ENCODE results near the gene GTF2I. TPM values are rescaled to one million over a fixed set of nuclear protein-coding genes. Genes with fewer than 3 reads are reported as not detected.
"Not testable (repeated sequence)": the region's sequence is repeated elsewhere in the genome, so short reads cannot be mapped to it uniquely, and the experiment has no call there.

The GTF2I gene
- total and polyA plus RNA-seq, 8 donors, result 220 to 441 (median 380) TPM

DNA sequence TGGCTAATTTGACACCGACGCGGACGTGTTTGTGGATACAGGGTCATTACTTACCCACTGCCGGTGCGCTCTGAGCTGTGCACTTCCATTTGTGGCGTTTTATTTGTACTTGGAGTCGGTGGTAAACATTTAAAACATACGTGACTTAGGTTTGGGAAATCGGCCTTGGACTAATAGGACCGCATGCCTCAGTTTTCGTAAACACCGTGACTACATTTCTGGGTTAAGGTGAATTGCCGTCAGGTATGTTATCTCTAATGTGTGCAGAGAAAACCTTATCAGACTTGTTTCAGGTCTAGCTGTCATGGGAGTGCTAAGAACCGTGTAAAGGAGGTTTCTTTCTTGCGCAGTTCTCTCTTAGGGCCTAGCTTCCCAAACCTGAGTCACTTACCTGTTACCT is 64.6 kb downstream of the GTF2I start:
- H3K9me3 ChIP-seq, result no peaks in the 10 kb centered on the region
- peaks cover 4 to 53% of the 10 kb centered on the region in 2 donors for H3K36me3 ChIP-seq
- no peaks in the 10 kb centered on the region for H3K4me1 ChIP-seq
- no peak overlapping the region for H3K27ac ChIP-seq
- no peaks in the 10 kb centered on the region for H3K27me3 ChIP-seq
- intact Hi-C loops (cut with DNase I), result no loop called here
- ATAC-seq (no peak), DNase-seq (no peak)
- no peak overlapping the region for H3K4me3 ChIP-seq
- TF ChIP-seq, protein P1, sequence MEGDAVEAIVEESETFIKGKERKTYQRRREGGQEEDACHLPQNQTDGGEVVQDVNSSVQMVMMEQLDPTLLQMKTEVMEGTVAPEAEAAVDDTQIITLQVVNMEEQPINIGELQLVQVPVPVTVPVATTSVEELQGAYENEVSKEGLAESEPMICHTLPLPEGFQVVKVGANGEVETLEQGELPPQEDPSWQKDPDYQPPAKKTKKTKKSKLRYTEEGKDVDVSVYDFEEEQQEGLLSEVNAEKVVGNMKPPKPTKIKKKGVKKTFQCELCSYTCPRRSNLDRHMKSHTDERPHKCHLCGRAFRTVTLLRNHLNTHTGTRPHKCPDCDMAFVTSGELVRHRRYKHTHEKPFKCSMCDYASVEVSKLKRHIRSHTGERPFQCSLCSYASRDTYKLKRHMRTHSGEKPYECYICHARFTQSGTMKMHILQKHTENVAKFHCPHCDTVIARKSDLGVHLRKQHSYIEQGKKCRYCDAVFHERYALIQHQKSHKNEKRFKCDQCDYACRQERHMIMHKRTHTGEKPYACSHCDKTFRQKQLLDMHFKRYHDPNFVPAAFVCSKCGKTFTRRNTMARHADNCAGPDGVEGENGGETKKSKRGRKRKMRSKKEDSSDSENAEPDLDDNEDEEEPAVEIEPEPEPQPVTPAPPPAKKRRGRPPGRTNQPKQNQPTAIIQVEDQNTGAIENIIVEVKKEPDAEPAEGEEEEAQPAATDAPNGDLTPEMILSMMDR (IDR thresholded peaks at IDR 0.05), result no peak

DNA sequence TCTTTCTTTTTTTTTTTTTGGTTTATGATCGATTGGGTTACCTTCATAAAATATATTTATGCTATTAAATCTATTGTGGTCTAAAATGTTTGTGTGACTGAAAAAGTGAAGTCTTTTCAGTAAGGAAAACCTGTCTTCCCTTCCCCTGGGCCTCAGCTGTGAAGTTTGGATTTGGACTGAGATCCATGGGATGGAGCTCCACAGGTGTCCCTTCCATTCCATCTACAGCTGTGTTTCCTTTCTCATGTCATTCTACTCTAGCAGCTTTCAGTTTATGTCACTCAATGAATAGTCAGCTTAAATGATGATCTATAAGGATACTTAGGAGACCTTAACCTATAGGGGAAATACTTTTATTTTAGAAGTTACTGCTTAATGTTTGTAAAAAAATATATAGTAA is 68.3 kb downstream of the GTF2I start:
- Histone ChIP-seq H3K4me1 (no peaks in the 10 kb centered on the region), H3K36me3 (peaks cover 4 to 27% of the 10 kb centered on the region in 2 donors), H3K27ac (no peak overlapping the region), H3K27me3 (no peaks in the 10 kb centered on the region), H3K9me3 (no peaks in the 10 kb centered on the region), H3K4me3 (no peak overlapping the region)
- intact Hi-C loops (cut with DNase I), result no loop called here
- TF ChIP-seq, protein P1 (IDR thresholded peaks at IDR 0.05), result no peak
- ATAC-seq (no peak), DNase-seq (no peak)

DNA sequence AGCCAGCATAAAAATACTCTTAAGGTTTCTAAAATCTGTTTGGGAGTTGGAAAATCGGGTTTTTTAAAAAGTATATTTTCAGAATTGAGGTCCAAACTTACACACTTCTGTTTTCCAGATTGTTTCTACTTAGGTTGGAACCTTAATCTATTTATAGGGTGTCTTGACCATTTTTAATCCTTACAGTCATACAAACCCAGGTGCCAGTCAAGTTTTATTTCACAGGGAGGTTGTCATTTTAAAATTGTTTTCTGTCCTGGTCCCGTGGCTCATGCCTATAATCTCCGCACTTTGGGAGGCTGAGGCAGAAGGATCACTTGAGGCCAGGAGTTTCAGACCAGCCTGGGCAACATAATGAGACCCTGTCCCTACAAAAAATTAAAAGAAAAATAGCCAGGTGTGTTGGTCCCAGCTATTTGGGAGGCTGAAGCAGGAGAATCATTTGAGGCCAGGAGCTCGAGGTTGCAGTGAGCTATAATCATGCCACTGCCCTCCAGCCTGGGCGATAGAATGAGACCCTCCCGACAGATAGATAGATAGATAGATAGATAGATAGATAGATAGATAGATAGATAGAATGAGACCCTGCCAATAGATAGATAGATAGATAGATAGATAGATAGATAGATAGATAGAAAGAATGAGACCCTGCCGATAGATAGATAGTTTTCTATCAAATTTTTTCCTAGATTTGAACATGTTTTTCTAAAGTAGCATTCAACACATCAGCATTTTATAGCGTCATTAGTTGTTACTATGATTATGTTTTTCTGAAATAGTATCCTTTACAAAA is 69.0 kb downstream of the GTF2I start:
- DNase-seq, result no peak

DNA sequence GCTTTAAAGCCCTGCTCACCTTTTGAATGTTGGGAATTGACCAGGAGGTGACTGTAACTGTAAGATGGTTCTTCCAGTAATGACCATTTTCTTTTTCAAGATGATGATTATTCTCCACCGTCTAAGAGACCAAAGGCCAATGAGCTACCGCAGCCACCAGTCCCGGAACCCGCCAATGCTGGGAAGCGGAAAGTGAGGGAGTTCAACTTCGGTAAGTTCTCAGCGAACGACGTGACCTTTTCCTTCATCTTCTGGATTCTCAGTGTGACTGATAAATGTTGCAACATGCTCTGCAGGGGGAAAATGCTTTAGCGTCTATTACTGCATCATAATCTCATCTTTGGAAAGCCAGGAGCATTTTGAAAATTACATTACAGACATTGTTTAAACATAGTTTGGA is 71.2 kb downstream of the GTF2I start:
- H3K4me3 ChIP-seq; DNase-seq; H3K36me3 ChIP-seq; H3K9me3 ChIP-seq; intact Hi-C loops (cut with DNase I); ATAC-seq; H3K4me1 ChIP-seq; H3K27ac ChIP-seq; H3K27me3 ChIP-seq: not testable (repeated sequence)

More for the DNA sequence above, 69.0 kb downstream of the GTF2I start:
- TF ChIP-seq, protein P1 (IDR thresholded peaks at IDR 0.05), result no peak
- no peak for ATAC-seq
- intact Hi-C loops (cut with DNase I), result no loop called here
- Histone ChIP-seq H3K4me3 (no peak overlapping the region), H3K9me3 (no peaks in the 10 kb centered on the region), H3K27ac (no peak overlapping the region), H3K36me3 (peaks cover 0 to 20% of the 10 kb centered on the region in 2 donors), H3K27me3 (no peaks in the 10 kb centered on the region), H3K4me1 (no peaks in the 10 kb centered on the region)

DNA sequence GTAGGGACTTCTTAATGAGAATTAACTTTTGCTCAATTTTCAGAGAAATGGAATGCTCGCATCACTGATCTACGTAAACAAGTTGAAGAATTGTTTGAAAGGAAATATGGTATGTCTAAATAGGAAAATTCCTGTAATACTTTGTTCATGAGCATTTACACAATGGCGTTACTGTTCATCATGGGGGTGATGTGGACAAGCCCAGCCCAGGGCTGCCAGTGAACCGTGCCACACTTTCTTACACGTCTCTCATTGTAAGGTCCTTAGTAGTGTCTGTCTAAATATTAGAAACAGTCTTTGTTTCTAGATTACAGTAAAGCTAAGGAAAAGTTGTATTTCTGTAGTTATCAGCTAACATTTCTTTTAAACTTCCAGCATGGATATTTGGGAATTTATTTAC is 72.7 kb downstream of the GTF2I start:
- H3K4me3 ChIP-seq; DNase-seq; intact Hi-C loops (cut with DNase I); ATAC-seq; H3K36me3 ChIP-seq; H3K9me3 ChIP-seq; H3K27me3 ChIP-seq; H3K27ac ChIP-seq; H3K4me1 ChIP-seq: not testable (repeated sequence)

DNA sequence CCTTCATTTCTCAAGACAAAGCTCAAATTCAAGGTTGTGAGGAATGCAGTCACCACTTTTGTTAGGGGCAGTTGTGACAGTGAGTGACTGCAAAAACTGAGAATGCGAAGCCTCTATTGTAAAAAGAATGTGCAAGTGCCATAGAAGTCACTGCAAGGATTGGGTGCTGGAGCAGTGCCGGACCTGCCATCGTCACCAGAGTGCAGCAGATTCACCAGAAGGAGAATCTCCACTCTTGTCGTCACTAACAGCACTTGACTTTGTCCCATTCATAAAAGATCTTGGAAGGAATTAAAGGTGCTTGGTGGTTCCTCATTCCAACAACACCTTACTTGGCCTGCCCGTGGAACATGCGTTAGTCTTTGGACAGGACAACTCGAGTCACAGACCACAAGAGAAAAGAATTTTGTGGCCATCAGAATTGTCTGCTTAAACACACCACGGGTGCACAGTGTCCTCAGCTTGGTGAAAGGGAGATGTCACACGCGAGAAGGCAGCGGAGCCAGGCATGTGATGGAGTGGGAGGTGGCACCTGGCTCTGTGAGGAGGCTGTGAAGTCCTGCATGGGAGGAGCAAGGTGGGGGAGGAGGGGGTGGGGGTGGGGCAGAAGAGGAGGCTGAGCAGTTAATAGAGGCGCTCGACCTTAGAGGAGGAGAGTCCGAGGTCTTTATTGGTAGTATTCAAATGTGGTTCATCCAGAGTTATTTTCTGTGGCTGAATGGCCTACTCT is 82.6 kb downstream of the GTF2I start:
- DNase-seq; H3K4me1 ChIP-seq; intact Hi-C loops (cut with DNase I); H3K9me3 ChIP-seq; H3K4me3 ChIP-seq; H3K36me3 ChIP-seq; ATAC-seq; H3K27ac ChIP-seq; H3K27me3 ChIP-seq: not testable (repeated sequence)

DNA sequence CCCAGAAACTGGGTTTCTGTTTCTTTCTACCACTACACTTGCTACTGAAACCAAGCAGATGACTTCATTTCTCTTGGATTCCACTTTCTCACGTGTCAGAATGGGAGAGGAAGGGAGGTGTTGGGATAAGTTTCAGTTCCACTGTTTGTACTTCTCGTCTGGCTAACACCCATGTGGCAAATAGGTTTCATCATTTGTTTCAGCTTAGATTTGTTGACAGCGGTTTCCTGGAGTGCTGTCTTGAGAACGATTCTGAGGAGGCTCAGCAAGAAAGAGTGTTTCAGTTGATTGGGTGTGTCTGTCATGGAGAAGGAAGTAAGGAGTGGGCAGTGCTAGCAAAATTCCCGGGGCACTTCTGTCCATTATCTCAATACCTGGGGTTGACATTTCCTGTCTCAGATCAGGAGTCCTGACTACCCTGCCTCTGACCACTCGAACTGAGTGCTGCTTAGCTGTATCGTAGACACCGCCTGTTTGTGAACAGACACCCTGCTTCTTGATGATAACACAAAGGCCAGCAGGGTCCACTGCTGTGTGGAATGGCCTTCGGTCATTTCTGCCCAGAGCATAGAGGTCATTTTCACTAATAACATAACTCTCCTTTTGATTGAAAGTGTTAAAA is 86.5 kb downstream of the GTF2I start:
- H3K4me1 ChIP-seq; H3K36me3 ChIP-seq; DNase-seq; H3K27me3 ChIP-seq; H3K27ac ChIP-seq; H3K4me3 ChIP-seq; intact Hi-C loops (cut with DNase I); H3K9me3 ChIP-seq: not testable (repeated sequence)
- peak; percentile 92 for ATAC-seq

DNA sequence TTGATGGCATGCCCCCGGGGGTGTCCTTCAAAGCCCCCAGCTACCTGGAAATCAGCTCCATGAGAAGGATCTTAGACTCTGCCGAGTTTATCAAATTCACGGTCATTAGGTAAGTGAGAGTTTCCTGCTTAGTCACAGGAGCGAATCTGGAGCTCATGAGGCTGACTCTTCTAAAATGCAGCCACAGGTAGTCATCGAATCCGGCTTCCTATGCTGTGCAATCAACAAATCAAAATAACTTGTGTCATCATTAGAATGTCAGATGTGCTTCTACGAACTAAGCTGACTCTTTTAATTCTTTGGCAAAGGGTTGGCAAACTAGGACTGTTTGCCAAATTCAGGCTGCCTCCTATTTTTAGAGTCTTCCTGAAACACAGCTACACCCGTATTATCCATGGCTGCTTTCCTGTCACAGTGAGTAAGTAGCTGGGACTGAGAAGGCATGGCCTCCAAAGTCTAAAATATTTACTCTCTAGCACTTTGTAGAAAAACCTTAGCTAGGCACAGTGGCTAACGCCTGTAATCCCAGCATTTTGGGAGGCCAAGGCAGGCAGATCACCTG is 96.5 kb downstream of the GTF2I start:
- H3K4me1 ChIP-seq; H3K36me3 ChIP-seq; intact Hi-C loops (cut with DNase I); DNase-seq; H3K4me3 ChIP-seq; H3K9me3 ChIP-seq; H3K27me3 ChIP-seq; H3K27ac ChIP-seq: not testable (repeated sequence)
- peak; percentile 27 for ATAC-seq

DNA sequence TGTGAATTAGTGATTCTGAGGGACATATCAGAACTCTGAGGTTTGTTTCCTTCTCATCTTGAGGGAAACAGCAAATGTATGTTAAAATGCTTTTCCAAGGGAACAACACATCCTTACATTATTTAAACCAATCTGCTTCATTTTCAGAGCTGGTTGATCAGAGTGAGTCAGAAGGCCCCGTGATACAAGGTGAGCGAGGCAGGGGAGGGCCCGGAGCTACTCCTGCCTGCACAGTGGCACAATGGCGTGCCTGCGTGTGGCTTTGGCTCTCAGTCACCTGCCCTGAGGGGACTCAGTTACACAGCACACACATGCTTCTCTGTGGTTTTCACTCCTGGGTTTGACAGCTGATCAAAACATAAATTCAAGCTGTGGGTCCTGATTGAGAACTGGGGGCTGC is 99.2 kb downstream of the GTF2I start:
- H3K36me3 ChIP-seq; H3K27ac ChIP-seq; ATAC-seq; H3K4me1 ChIP-seq; H3K27me3 ChIP-seq; intact Hi-C loops (cut with DNase I); DNase-seq; H3K9me3 ChIP-seq; H3K4me3 ChIP-seq: not testable (repeated sequence)

DNA sequence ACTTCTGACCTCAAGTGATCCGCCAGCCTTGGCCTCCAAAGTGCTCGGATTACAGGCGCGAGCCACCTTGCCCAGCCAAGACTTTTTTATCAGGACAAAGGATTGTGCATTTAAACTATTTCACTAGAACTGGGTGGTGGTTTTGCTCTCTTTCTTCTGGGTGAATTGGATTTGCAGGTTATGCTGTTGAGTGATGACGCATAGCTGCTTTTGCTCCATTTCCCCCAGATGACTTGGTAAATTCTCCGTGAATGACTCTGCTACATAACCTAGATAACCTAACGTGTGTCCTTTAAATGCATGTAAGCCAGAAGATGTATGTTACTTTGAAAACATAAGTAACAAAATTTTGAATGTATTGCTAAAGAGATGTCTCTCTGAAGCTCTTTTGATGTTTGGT is 100.8 kb downstream of the GTF2I start:
- intact Hi-C loops (cut with DNase I); H3K27me3 ChIP-seq; ATAC-seq; H3K4me1 ChIP-seq; DNase-seq; H3K36me3 ChIP-seq; H3K9me3 ChIP-seq; H3K27ac ChIP-seq; H3K4me3 ChIP-seq: not testable (repeated sequence)
